NCI-H526 treated with DMSO at 0.1 percent for 48 hours (cell line): Measurements from ENCODE around the gene GSG1L2.
A peak's percentile ranks its signal among the peaks of the same experiment; 100 is the strongest.

Experiments
- DNase-seq: peaks from one replicate; lab custom pipeline; 2025; lab: John Stamatoyannopoulos, UW

Gene GSG1L2

GRCh38 chr17:9824797-9825338 lies 3.0 kb upstream of the GSG1L2 start:
- no peak for DNase-seq

DNA sequence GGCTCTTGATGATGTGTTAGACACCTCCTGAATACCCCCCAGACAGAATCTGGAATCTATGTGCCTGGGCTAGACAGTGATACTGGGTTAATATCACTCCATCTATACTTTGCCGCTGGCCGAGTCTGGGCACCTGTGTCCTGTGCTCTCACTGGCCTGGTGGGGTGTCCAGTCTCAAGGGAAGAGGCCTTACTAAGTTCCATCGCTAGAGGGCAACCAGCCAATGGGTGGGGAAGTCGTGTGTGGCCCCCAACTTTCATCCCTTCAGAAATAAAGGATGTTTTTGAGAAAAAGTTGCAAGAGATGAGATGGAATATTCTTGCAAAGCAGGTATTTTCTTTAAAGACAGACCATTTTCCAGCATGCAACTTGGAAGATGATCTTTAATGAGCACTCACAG lies 2.2 kb upstream of the GSG1L2 start:
- no peak for DNase-seq

DNA sequence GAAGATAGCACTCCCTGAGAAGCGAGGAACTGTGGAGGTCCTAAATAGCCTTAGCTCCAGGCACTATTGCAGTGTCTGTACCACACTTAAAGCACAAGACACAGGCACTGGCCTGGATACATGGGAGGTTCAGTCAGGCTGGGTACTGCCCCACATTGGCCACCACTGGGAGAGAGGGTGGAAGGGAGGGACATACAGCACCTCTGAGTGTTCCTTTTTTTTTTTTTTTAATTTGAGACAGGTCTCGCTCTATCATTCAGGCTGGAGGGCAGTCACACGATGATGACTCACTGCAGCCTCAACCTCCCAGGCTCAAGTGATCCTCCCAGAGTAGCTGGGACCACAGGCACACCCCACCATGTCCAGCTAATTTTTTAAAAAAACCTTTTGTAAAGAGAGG lies 1.4 kb downstream of the GSG1L2 start:
- no peak for DNase-seq

DNA sequence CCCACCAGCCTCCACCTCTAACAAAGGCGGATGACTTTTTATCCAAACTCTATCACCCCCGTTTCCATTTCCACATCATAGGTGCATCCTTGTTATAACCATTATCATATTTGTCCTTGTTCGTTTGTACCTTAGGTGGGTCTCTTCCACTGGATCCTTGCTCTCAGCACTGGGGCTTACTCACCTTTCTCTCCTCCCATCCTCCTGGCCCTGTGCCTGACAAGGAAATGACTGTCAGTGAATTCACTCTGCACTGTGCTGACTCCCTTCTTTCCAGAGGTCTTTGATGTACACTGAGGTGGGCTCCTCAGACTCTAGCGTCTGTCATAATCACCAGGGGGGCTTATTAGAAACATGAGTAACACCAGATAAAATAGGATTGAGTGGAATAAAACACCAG lies 3.1 kb downstream of the GSG1L2 start:
- no peak for DNase-seq

GRCh38 chr17:9817086-9817485 lies 4.8 kb downstream of the GSG1L2 start:
- DNase-seq: peak; percentile 35

DNA sequence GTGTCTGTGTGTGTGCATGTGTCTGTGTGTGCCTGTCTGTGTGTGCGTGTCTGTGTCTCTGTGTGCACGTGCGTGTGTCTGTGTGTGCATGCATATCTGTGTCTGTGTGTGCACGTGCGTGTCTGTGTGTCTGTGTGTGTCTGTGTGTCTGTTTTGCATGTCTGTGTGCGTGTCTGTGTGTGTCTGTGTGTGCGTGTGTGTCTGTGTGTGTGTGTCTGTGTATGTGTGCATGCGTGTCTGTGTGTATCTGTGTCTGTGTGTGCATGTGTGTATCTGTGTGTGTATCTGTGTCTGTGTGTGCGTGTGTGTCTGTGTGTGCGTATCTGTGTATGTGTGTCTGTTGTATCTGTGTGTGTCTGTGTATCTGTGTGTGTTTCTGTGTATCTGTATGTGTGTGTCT lies 5.4 kb downstream of the GSG1L2 start:
- DNase-seq: no peak

GRCh38 chr17:9814337-9814945 lies 7.4 kb downstream of the GSG1L2 start:
- DNase-seq: no peak

DNA sequence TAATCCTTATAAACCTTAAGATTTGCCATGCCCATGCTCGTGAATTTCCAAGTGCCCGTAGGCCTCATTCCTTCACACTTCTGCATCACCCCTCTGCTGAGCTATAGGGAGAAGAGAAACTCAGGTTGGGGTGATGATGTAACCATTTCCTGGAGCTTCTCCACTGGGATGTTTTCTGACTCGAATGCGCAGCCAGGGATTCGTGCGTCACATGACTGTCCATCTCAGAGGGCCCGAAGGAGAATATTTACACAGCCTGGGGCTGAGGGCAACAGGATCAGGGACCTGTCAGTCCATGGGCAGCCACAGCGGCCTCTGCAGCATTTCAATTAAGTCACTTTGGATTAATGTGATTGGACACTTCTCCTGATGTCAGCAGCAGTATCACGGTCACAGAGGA lies 8.7 kb downstream of the GSG1L2 start:
- no peak for DNase-seq

- DNase-seq: no peak
Observed at GRCh38 chr17:9811537-9811936, 10.3 kb downstream of the GSG1L2 start.

DNA sequence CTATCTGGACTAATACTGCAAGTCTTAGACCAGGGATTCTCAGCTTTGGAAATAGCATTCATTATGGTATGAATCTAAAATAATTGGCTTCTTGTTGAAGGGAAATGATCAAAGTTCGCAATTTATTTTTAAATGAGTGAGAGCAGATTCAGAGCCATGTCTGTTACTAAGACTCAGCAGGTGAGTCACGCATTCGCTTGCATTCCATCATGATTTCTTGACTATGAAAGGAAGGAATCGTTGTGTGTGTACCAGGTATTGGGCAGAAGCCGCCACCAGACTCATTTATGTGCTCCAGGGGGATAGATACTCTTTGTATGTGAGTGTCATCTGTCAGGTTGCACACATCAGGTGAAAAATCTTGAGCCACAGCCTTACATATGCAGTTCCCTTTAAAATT lies 10.8 kb downstream of the GSG1L2 start:
- DNase-seq: no peak

DNA sequence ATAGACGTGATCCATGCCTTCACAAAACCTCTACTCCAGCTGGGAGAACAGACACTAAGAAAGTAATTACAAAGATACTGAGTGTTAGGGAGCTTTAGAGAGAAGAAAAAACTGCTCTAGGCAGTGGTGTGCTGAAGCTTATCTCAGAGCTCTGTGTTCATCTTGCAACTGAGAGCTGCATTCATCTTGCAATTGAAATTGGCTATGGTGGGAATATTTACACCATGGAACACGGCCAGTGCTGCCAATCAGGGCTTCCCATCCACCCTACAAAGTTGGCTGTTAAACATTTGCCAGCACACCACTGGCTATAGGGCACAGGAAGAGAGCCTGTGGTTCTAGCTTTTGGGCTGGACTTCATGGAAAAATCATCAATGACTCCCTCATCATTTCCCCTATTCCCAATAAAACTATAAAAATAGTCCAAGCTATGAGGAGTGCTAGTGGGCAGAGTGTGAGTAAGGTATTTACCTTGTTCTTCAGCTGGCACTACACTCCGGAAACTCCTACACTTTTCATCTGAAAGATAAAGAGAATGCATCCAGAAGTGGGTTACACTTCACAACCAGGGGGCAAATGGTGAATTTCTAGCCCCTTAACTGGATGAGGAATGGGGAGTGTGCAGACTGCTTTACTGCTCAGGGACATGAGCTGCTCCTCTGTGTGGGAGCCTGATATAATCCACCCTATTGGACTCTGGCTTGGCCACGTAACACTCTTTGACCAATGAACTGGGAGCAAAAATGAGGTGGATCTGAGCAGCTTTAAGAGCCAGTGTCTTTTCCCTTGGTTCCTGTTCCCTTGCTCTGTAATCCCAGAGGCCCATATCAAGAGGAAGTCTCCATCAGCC lies 11.6 kb downstream of the GSG1L2 start:
- DNase-seq: no peak

DNA sequence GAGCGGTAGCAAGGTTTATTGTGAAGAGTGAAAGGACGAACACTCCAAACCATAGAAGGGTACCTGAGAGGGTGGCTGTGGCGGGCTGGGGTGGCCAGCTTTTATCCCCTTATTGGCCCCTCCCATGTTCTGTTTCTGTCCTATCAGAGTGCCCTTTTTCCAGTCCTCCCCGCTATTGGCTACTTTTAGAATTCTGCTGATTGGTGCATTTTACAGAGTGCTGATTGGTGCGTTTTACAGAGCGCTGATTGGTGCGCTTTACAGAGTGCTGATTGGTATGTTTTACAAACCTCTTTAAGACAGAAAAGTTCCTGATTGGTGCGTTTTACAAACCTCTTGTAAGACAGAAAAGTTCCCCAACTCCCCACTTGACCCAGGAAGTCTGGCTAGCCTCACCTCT lies 12.5 kb downstream of the GSG1L2 start:
- no peak for DNase-seq

DNA sequence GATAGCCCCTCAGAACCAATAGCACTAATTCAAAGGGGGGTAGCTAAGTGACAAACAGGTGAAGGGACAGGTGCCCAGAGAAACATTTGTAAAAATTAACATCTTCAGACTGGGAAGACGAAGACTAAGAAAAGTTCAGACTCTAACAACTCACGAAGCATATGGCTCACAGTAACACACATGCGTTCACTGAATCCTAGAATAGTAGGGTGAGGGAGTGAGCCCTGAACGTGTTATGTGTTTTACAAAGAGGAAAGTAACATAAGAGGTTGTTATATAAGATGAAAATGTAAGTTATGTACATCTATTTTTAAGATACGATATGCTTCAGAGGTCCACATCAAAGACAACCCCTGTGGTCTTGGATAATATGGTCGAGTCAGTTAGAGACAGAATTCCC lies 15.2 kb downstream of the GSG1L2 start:
- DNase-seq: no peak

- no peak for DNase-seq
Observed at GRCh38 chr17:9805769-9806168, 16.1 kb downstream of the GSG1L2 start.

DNA sequence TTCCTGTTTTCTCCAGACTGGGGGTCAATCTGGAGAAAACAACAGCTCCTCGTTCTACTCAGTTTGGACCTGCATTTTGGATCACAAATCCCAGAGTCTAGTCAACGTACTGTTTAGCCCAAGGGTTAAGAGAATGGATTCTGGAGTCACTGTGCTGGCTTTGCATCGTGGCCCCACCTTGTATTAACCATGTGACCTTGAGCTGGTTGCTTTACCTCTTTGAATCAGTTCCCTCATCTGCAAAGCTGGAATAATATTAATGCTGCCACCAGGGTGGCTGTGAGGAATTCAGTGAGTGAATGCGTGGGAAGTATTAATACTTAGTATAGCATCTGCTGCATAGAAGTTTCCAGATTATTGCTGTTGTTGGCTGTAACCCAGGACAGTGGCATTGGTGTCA lies 19.2 kb downstream of the GSG1L2 start:
- DNase-seq: no peak

GRCh38 chr17:9802294-9802693 lies 19.6 kb downstream of the GSG1L2 start:
- DNase-seq: no peak

- DNase-seq: no peak
Observed at GRCh38 chr17:9801505-9801904, 20.4 kb downstream of the GSG1L2 start.

GRCh38 chr17:9798724-9799123 lies 23.2 kb downstream of the GSG1L2 start:
- no peak for DNase-seq

GRCh38 chr17:9798008-9798407 lies 23.9 kb downstream of the GSG1L2 start:
- no peak for DNase-seq

GRCh38 chr17:9792181-9792840 lies 29.6 kb downstream of the GSG1L2 start:
- DNase-seq: no peak

DNA sequence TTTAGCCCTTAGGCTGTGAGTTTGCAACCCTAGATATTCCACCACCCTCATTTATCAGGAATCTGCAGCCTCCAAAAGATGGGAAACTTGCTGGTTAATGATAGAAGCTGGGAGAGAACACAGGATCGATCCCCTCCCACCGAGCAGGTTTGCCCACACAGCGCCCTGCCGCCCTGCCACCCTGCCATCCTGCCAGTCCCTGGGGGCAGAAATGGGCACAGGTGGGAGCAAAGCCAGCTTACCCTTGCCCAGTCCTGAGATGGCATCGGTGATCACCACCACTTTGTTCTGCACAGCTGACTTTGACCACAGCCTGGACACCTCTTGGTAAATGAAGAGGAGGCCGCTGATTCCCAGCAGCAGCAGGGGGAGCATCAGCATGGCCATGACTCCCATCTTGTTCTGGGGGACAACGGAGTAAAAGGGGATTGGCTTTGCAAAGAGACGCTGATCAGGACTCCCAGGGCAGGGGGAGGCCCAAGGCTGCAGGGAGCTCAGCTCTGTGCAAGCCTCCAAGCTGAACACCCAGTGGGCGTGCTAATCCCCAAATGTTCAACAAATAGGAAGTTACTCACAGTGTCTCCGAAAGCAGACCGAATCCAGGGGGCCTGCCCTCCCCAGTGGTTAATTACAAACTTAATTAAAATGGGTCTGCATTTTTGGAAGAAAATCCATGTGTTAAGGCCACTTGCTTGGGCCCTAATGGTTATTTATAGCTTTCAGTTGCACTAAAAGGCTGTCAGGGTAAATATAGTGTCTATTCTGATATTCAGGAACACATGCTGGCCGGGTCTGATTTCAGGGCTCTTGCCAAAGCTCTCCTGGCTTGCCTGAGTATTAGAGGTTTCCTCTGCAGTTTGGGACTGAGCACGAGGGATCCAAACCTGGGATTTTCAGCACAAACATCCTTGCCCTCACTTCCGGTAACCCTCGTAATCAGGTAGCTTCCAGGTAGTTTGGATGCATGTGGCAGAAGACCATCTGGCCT lies 30.7 kb downstream of the GSG1L2 start, which contains the start of gene DHRS7C:
Gene DHRS7C, minus strand, starts transcription at position 704 of the 988 bp plus-strand sequence. Its CDS starts 308 bp downstream, at position 396.
- no peak for DNase-seq

DNA sequence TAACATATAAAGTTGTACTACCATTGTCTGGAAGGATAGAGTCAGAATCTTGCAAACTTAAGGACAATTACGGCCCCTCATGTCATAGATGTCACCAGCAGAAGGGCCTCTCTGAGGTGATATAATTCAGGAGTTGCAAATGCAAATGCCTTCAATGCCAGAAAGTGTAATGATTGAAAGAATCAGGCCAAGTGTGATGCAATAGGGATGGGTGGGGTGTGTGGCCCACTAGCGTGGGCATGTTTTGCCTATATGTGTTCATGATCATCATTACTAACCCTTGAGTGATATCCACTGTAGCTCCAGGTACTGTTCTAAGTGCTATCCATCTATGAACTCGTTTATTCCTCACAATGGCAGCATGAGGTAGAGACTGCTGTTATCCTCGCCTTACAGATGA lies 31.6 kb downstream of the GSG1L2 start:
- DNase-seq: no peak
